GM21528 (cell line): ENCODE results near the gene C8A.

ENCODE experiments used
- ATAC-seq: cut with Tn5 transposase; IDR thresholded peaks from one replicate; pipeline ENCODE4 v1.9.1; 2021; ENCODE audit warnings: mild to moderate bottlenecking, moderate library complexity; ENCODE audit not compliant: unreplicated experiment, low FRiP score

The C8A gene

DNA sequence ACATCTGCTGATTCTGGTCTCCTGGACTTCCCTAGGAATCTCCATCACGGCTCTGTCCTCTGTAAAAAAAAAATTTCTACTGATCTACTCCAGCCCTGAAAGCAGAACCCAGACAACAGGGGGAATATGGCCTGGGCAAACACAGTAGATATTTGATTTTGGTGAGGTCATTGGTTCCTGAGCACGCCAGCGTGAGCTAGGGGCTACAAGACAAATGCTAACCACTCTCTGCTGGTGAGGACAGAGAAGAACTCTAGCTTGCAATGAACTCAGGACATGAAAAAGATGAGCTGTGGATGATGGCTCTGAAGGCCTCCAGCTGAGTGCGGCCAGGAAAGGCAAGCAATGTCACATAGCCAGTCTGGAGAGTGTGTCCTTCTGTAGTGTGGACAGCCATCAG is 18.2 kb upstream of the C8A start:
- ATAC-seq, result no peak

GRCh38 chr1:56837244-56837939 is 17.2 kb upstream of the C8A start:
- no peak for ATAC-seq

DNA sequence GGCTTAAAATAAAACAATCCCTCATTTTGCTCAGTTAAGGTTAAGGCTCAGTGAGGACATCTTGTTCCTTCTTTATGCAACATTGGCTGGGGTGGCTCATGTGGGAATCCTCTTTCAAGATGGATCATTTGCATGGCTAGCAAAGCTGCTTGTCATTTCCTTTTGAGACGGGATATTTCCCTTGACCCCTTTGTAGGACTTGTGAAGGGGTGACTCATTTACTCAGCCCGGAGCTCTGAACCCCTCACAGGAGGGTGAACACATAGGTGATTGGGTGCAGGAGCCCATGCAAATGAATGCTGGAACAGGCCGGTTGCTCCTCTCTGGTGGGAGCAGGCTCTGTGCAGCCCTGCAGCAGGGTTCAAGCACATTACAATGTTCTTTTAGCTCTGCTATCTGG is 15.8 kb upstream of the C8A start:
- ATAC-seq, result no peak

GRCh38 chr1:56843544-56843943 is 11.1 kb upstream of the C8A start:
- ATAC-seq, result no peak

DNA sequence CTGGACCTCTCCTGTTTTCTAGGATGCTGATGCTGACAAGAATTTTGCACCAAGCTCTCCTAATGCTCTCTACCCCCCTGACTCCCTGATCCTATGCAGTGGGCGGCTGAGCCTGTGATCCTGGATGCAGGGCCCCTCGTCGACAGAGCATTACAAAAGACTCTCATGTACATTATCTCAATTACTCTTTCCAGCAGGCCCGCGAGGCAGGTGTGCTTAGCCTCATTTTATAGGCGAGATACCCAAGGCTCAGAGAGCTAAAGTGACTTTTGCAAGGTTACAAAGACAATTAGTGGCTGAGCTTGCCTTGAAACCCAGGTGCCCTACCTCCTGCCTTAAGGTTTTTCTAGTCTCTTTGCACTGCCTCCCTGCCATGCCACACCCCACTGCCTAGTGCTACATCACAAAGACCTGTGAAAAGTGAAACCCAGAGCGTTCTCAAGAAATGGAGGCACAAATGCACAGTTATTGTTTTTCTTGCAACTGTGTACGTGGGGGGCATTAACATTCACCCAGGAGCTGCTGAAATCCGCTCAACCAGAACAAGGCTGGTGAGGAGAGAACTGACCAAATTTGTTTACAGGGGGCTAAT is 10.0 kb upstream of the C8A start:
- no peak for ATAC-seq

DNA sequence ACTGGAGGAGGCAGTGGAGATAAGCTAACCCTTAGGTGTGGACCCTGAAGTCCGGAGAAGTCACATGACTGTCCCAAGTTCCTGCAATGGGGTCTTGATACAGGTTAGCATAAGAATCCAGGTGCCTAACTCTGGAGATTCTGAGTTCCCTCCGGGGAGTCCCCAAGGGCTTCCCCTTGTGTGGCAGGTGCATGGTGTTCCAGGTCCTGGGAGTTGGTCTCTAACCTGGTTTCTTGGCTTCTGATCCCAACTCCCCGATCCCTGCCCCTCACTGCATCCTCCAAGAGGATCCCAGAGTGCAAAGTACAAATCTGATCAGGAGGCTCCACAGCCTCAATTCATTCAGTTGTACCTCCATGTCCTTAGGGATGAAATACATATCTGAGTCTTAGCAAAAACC is 9.3 kb upstream of the C8A start:
- ATAC-seq, result no peak

- no peak for ATAC-seq
Observed at GRCh38 chr1:56849750-56850149, 4.8 kb upstream of the C8A start.

- no peak for ATAC-seq
Observed at GRCh38 chr1:56850411-56850810, 4.2 kb upstream of the C8A start.

GRCh38 chr1:56850922-56851321 is 3.7 kb upstream of the C8A start:
- ATAC-seq, result no peak

DNA sequence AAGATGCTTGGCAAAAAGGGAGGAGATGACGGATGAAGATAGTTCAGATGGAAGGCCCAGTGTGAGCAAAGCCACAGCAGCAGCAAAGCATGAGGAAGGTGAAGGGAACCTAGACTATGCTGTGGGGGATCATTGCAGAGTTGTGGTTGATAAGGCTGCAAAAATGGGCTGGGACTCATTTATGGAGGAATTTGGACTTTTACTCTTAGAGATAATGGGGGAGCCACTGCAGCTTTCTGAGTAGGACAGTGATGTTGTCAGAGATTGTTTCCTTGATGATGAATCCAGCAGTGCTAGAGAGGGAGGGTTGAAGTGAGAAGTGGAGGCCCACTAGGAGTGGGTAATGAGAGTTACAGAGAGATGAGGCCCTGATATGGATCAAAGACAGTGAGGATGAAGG is 2.1 kb upstream of the C8A start:
- no peak for ATAC-seq

- ATAC-seq, result no peak
Observed at GRCh38 chr1:56855190-56855589, 593 bp downstream of the C8A start.

- ATAC-seq, result no peak
Observed at GRCh38 chr1:56856186-56856585, 1.6 kb downstream of the C8A start.

- no peak for ATAC-seq
Observed at GRCh38 chr1:56859287-56859686, 4.7 kb downstream of the C8A start.

GRCh38 chr1:56863265-56863992 is 8.8 kb downstream of the C8A start:
- no peak for ATAC-seq

GRCh38 chr1:56864430-56864829 is 9.8 kb downstream of the C8A start:
- ATAC-seq, result no peak

GRCh38 chr1:56866656-56867055 is 12.1 kb downstream of the C8A start:
- no peak for ATAC-seq

GRCh38 chr1:56867491-56867890 is 12.9 kb downstream of the C8A start:
- ATAC-seq, result no peak

DNA sequence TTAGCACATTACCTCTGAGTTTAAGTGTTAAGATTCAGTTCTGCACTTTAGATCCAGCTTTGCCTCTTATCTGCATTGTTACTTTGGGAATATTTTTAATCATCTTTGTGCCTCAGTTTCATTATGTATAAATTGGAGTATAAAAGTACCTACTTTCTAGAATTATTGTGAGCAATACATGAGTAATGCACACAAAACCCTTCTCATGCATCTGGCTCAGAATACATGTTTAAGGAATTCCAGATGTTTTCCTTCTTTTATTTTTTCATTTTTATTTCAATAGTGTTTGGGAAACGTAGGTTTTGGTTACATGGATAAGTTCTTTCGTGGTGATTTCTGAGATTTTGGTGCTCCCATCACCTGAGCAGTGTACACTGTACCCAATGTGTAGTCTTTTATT is 14.2 kb downstream of the C8A start:
- ATAC-seq, result no peak

DNA sequence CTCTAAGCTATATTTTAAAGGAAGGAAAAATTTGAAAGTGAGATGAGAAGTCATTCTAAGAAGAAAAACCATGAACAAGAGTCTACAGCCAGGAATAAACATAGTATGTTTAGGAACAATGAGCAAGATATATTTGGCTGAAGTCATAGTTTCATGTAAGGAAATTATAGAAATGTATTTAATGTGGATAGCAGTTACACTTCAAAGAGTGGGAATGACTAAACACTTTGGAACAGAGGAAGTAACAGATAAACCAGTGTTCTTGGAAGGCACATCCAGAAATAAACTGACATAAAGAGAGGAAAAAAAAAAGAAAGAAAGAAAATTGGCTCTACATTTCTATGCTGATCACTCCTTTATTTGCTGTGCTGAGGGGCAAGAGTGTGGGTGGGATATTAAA is 18.0 kb downstream of the C8A start:
- no peak for ATAC-seq

GRCh38 chr1:56873213-56873612 is 18.6 kb downstream of the C8A start:
- ATAC-seq, result no peak

DNA sequence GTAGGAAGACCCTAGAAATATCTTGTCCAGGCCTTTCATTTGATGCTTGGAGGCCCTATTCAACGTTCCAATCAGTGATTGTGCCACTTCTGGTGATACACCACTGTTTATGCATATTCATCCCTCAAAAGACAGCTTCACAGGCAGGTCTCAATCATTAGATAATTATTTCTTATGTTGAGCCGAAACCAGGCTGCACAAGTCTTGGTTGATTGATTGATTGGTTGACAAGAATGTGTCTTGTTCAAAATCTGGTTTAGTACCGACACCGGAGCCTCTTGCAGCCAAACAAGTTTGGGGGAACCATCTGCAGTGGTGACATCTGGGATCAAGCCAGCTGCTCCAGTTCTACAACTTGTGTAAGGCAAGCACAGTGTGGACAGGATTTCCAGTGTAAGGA is 20.1 kb downstream of the C8A start:
- ATAC-seq, result no peak

GRCh38 chr1:56877973-56878372 is 23.4 kb downstream of the C8A start:
- no peak for ATAC-seq
